PC-9 (cell line): Measurements from ENCODE around the gene PROCR.

ENCODE experiments used
- CTCF ChIP-seq: fragments of 200-600 bp; sonication (generic); conservative IDR thresholded peaks from 2 replicates; pipeline ENCODE4 v1.6.1; 2017; ENCODE audit warnings: mixed run types, antibody characterized with exemption, mild to moderate bottlenecking, moderate library complexity
- EZH2 ChIP-seq: fragments of 200-600 bp; sonication (generic); IDR thresholded peaks from 2 replicates; pipeline ENCODE4 v1.8.0; 2017; ENCODE audit warnings: antibody characterized with exemption, low read depth

- TF ChIP-seq CTCF = no peak
- TF ChIP-seq EZH2 = no peak
These were observed 27.2 kb upstream of the PROCR start for GRCh38 chr20:35144694-35145093.
